AG10803 (cell line): ENCODE data around the gene CDC42SE2.
"Not testable (repeated sequence)": the region's sequence is repeated elsewhere in the genome, so short reads cannot be mapped to it uniquely, and the experiment has no call there.

Source experiments
- DNase-seq: peaks from one replicate; pipeline ENCODE4 v3.0.0; 2010; ENCODE audit warnings: low read depth
- H3K4me3 ChIP-seq: 2 replicates; pipeline ENCODE4 v1.5.1; 2011; ENCODE audit warnings: mild to moderate bottlenecking, low read length, control low read depth
- TF ChIP-seq, protein P1 (sequence below): conservative IDR thresholded peaks from 2 replicates; pipeline ENCODE4 v1.5.1; 2011; ENCODE audit warnings: mild to moderate bottlenecking, low read length, control low read depth, inconsistent platforms

The CDC42SE2 gene

DNA sequence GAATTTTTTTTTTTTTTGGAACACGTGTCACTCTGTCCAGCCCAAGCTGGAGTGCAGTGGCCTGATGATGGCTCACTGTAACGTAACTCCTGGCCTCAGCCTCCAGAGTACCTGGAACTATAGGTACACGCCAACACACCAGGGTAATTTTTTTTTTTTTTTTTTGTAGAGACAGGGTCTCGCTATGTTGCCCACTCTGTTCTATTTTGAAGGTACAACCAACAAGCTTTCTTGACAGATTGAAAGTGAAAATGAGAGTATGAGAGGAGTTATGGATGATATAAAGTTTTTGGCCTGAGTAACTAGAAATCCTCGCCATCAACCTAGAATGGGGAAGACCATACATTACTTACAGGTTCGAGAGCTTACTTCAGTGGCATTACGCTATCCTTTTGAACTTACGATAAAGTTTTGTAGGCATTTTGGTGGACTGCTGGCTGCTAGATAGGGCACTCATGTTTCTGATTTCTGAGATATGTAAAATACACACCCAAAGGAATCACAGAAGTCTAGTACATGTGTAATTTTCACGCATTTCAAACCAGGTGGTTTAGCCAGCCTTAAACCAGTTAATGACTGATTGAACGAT, 806 bp upstream of the CDC42SE2 start:
- no peak for DNase-seq
- TF ChIP-seq, protein P1, sequence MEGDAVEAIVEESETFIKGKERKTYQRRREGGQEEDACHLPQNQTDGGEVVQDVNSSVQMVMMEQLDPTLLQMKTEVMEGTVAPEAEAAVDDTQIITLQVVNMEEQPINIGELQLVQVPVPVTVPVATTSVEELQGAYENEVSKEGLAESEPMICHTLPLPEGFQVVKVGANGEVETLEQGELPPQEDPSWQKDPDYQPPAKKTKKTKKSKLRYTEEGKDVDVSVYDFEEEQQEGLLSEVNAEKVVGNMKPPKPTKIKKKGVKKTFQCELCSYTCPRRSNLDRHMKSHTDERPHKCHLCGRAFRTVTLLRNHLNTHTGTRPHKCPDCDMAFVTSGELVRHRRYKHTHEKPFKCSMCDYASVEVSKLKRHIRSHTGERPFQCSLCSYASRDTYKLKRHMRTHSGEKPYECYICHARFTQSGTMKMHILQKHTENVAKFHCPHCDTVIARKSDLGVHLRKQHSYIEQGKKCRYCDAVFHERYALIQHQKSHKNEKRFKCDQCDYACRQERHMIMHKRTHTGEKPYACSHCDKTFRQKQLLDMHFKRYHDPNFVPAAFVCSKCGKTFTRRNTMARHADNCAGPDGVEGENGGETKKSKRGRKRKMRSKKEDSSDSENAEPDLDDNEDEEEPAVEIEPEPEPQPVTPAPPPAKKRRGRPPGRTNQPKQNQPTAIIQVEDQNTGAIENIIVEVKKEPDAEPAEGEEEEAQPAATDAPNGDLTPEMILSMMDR = no peak
- H3K4me3 ChIP-seq = peak overlapping the region; percentile 81

DNA sequence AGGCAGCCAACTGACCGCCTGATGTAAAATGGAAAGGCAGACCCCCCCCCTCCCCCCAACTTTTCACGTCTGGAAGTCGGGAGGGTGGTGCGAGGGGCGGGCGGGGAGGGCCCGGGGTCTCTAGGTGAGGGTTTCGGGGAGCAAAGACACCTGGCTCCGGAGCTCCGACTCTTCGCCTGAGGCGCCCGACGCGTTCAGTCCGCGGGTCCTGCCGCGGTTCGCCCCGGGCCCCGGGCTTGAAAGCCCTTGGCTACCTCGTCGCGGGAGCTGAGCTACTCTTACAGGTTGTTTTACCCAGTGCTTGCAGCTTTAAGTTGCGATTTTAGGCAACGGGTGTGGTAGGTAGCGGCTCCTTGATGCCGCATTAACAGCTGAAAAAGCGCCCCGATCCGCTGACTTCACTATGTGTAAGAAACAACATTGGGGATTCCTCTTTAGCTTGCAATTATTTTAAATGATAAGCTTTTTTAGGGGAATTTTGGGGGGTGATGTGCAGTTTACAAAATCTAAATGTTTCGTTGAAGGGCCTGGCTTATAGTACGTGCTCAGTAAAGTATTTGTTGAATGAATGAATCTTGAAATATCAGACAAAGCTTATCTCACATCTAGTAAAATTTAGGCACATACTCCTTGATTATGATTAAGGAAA, 722 bp downstream of the CDC42SE2 start:
- TF ChIP-seq, protein P1 = no peak
- no peak for DNase-seq

DNA sequence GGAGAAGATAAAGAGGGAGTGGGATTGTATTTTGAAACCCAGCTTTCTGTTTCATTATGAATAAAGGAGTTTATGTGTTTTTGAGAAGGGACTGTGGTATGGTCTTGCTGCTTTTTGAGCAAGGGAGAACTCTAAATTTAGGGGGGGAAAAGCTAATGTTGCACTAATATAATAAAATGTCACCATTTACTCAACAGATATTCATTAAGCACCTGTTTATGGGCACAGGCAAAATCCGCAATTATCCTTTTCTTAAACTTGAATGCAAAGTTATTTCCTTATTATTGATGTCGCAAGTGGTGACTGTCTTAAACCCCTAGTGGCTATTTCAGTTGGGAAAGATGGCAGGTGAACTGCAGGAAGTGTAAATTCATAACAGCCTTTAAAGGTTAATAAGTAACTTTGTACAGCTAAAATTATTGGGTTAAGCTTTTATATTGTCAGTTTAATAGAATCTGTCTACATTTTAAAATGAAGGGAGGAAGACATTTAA, 1.5 kb downstream of the CDC42SE2 start:
- TF ChIP-seq, protein P1 = peak; percentile 55
- peak; percentile 31 for DNase-seq

More for the DNA sequence above, 722 bp downstream of the CDC42SE2 start:
- H3K4me3 ChIP-seq = peak overlapping the region; percentile 86

GRCh38 chr5:131266370-131267060, 2.7 kb downstream of the CDC42SE2 start:
- DNase-seq = no peak
- TF ChIP-seq, protein P1 = no peak
- H3K4me3 ChIP-seq = no peak overlapping the region

More for the DNA sequence above, 1.5 kb downstream of the CDC42SE2 start:
- peak overlapping the region; percentile 86 for H3K4me3 ChIP-seq

DNA sequence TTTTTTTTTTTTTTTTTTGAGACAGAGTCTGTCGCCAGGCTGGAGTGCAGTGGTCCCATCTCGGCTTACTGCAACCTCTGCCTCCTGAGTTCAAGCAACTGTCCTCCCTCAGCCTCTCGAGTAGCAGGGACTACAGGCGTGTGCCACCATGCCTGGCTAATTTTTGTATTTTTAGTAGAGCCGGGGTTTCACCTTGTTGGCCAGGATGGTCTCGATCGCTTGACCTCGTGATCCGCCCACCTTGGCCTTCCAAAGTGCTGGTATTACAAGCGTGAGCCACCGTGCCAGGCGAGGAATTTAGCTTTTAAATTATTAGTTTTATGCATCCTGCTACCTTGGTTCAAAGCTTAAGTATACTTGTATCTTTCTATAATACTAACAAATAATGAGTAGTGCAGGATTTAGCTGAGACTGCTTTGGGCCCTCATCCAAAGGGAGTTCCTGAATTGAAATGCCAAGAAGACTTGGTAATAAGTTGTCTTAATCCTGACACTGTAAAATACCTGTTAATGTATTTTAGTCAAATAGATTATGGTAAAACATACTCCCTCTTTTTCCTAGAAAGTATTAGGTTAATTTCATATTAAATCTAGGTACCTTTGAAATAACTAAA, 5.0 kb downstream of the CDC42SE2 start:
- TF ChIP-seq, protein P1 = no peak
- DNase-seq = peak; percentile 18
- H3K4me3 ChIP-seq = no peak overlapping the region

- TF ChIP-seq, protein P1 = no peak
- H3K4me3 ChIP-seq = no peak overlapping the region
- peak; percentile 49 for DNase-seq
Observed at GRCh38 chr5:131270809-131271208, 7.0 kb downstream of the CDC42SE2 start.

DNA sequence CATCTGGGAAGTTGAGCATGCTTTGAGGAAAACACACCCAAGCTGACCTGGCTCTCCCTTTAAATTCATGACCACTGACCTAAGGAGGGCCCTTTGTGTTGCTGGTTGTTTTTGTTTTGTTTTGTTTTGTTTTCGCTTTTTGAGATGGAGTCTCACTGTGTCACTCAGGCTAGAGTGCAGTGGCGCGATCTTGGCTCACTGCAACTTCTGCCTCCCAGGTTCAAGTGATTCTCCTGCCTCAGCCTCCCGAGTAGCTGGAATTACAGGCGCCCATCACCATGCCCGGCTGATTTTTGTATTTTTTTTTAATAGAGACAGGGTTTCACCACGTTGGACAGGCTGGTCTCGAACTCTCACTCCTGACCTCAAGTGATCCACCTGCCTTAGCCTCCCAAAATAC, 8.0 kb downstream of the CDC42SE2 start:
- not testable (repeated sequence) for H3K4me3 ChIP-seq, DNase-seq
